HepG2 (cell line): Measurements from ENCODE around the gene TFF2. TPM values are rescaled to one million over a fixed set of nuclear protein-coding genes. Genes with fewer than 3 reads are reported as not detected.

Source experiments
- AKAP8 ChIP-seq: sonication (generic); formaldehyde crosslinking; IDR thresholded peaks from 2 replicates; pipeline ENCODE4 v1.5.1; 2020; ENCODE audit warnings: mild to moderate bottlenecking, missing genetic modification reagents
- BCLAF1 ChIP-seq: fragments of 450-650 bp; IDR thresholded peaks from 2 replicates; pipeline ENCODE4 v1.6.1; 2017; ENCODE audit warnings: mild to moderate bottlenecking
- CHD2 ChIP-seq: IDR thresholded peaks from 2 replicates; pipeline ENCODE4 v1.6.1; 2011; ENCODE audit warnings: low read depth, low read length, improper control_type of control experiment
- FOXM1 ChIP-seq: sonication (generic); formaldehyde crosslinking; IDR thresholded peaks from 2 replicates; pipeline ENCODE4 v1.5.0; 2020; ENCODE audit warnings: missing genetic modification reagents
- GATAD1 ChIP-seq: IDR thresholded peaks from 2 replicates; pipeline ENCODE4 v1.6.1; 2016; ENCODE audit warnings: missing genetic modification reagents, missing compliant biosample characterization
- HIVEP1 ChIP-seq: sonication (generic); formaldehyde crosslinking; IDR thresholded peaks from 2 replicates; pipeline ENCODE4 v1.4.0; 2020; ENCODE audit warnings: mild to moderate bottlenecking, missing genetic modification reagents
- KLF11 ChIP-seq: IDR thresholded peaks from 2 replicates; pipeline ENCODE4 v1.6.1; 2016; ENCODE audit warnings: missing compliant biosample characterization
- MTF2 ChIP-seq: sonication (generic); formaldehyde crosslinking; IDR thresholded peaks from 2 replicates; pipeline ENCODE4 v1.5.0; 2020; ENCODE audit warnings: missing genetic modification reagents, borderline replicate concordance
- PHF8 ChIP-seq: sonication (generic); formaldehyde crosslinking; IDR thresholded peaks from 2 replicates; pipeline ENCODE4 v1.5.0; 2020; ENCODE audit warnings: missing genetic modification reagents
- PITX1 ChIP-seq: sonication (generic); formaldehyde crosslinking; IDR thresholded peaks from 2 replicates; pipeline ENCODE4 v1.5.1; 2020; ENCODE audit warnings: mild to moderate bottlenecking, missing genetic modification reagents
- POLR2G ChIP-seq: fragments of 200-400 bp; formaldehyde crosslinking; IDR thresholded peaks from 2 replicates; pipeline ENCODE4 v1.6.1; 2018; ENCODE audit warnings: mild to moderate bottlenecking, low read depth, low read length, moderate library complexity
- SMAD9 ChIP-seq: sonication (generic); formaldehyde crosslinking; IDR thresholded peaks from 2 replicates; pipeline ENCODE4 v1.5.1; 2020; ENCODE audit warnings: mild to moderate bottlenecking, missing genetic modification reagents
- SMYD3 ChIP-seq: sonication (generic); formaldehyde crosslinking; IDR thresholded peaks from 2 replicates; pipeline ENCODE4 v1.8.1; 2023; ENCODE audit warnings: mild to moderate bottlenecking, missing genetic modification reagents
- SRSF9 ChIP-seq: fragments of 200-400 bp; formaldehyde crosslinking; IDR thresholded peaks from 2 replicates; pipeline ENCODE4 v1.6.1; 2018; ENCODE audit warnings: borderline replicate concordance, mild to moderate bottlenecking, low read depth, low read length; ENCODE audit not compliant: insufficient read depth, poor library complexity, severe bottlenecking
- STAG1 ChIP-seq: sonication (generic); formaldehyde crosslinking; IDR thresholded peaks from 2 replicates; pipeline ENCODE4 v1.4.0; 2020; ENCODE audit warnings: missing genetic modification reagents
- THAP8 ChIP-seq: sonication (generic); formaldehyde crosslinking; IDR thresholded peaks from 2 replicates; pipeline ENCODE4 v1.5.1; 2020; ENCODE audit warnings: missing genetic modification reagents, mild to moderate bottlenecking, borderline replicate concordance
- ZBTB37 ChIP-seq: sonication (generic); formaldehyde crosslinking; IDR thresholded peaks from 2 replicates; pipeline ENCODE4 v1.4.0; 2020; ENCODE audit warnings: mild to moderate bottlenecking, missing genetic modification reagents
- ZFP90 ChIP-seq: sonication (generic); formaldehyde crosslinking; IDR thresholded peaks from 2 replicates; pipeline ENCODE4 v1.8.0; 2022; ENCODE audit warnings: missing genetic modification reagents, mild to moderate bottlenecking, inconsistent platforms, borderline replicate concordance
- ZNF124 ChIP-seq: sonication (generic); formaldehyde crosslinking; IDR thresholded peaks from 2 replicates; pipeline ENCODE4 v1.4.0; 2020; ENCODE audit warnings: missing genetic modification reagents
- ZNF333 ChIP-seq: sonication (generic); formaldehyde crosslinking; IDR thresholded peaks from 2 replicates; pipeline ENCODE4 v1.4.0; 2020; ENCODE audit warnings: mild to moderate bottlenecking, missing genetic modification reagents, borderline replicate concordance
- ZNF34 ChIP-seq: sonication (generic); formaldehyde crosslinking; IDR thresholded peaks from 2 replicates; pipeline ENCODE4 v1.4.0; 2020; ENCODE audit warnings: mild to moderate bottlenecking, missing genetic modification reagents, borderline replicate concordance
- ZNF577 ChIP-seq: sonication (generic); formaldehyde crosslinking; IDR thresholded peaks from 2 replicates; pipeline ENCODE4 v1.4.0; 2020; ENCODE audit warnings: mild to moderate bottlenecking, low read depth, missing genetic modification reagents, borderline replicate concordance
- polyA plus RNA-seq, 8 experiments: library from polyadenylated mRNA; depleted of rRNA in 3 of 8; stranded (reverse) in 7 of 8; unstranded in 1 of 8; fragments of >200 nt; fragmentation: Illumina TruSeq in 4 of 8; extraction: Trizol in 4 of 8; gene quantifications; 2 replicates each; pipeline versions ENCODE4 v1.2.1 to v1.2.3, GENCODE V29; 2011 to 2016; ENCODE audit warnings: low read depth in 4 of 8, missing spikeins in 1 of 8, mixed read lengths in 1 of 8; ENCODE audit not compliant: insufficient read depth in 1 of 8
- total RNA-seq, 5 experiments: library from RNA; depleted of rRNA; stranded (reverse); fragments of >200 nt; fragmentation: Illumina TruSeq; extraction: Trizol; gene quantifications; 2 replicates each; pipeline ENCODE4 v1.2.3, GENCODE V29; 2016; ENCODE audit warnings: low read depth in 1 of 5
- TF ChIP-seq, protein P1 (sequence below): IDR thresholded peaks from 2 replicates; pipeline ENCODE4 v1.4.0; 2020; ENCODE audit warnings: mild to moderate bottlenecking, missing genetic modification reagents

Gene TFF2
- total and polyA plus RNA-seq, 2 of the 13 experiments (the other 11 are each of a cell fraction or from before 2014, with no cell fraction given) = 1.5 TPM; not detected in 1

GRCh38 chr21:42386034-42386591, 35.3 kb upstream of the TFF2 start (continued):
- TF ChIP-seq, protein P1, sequence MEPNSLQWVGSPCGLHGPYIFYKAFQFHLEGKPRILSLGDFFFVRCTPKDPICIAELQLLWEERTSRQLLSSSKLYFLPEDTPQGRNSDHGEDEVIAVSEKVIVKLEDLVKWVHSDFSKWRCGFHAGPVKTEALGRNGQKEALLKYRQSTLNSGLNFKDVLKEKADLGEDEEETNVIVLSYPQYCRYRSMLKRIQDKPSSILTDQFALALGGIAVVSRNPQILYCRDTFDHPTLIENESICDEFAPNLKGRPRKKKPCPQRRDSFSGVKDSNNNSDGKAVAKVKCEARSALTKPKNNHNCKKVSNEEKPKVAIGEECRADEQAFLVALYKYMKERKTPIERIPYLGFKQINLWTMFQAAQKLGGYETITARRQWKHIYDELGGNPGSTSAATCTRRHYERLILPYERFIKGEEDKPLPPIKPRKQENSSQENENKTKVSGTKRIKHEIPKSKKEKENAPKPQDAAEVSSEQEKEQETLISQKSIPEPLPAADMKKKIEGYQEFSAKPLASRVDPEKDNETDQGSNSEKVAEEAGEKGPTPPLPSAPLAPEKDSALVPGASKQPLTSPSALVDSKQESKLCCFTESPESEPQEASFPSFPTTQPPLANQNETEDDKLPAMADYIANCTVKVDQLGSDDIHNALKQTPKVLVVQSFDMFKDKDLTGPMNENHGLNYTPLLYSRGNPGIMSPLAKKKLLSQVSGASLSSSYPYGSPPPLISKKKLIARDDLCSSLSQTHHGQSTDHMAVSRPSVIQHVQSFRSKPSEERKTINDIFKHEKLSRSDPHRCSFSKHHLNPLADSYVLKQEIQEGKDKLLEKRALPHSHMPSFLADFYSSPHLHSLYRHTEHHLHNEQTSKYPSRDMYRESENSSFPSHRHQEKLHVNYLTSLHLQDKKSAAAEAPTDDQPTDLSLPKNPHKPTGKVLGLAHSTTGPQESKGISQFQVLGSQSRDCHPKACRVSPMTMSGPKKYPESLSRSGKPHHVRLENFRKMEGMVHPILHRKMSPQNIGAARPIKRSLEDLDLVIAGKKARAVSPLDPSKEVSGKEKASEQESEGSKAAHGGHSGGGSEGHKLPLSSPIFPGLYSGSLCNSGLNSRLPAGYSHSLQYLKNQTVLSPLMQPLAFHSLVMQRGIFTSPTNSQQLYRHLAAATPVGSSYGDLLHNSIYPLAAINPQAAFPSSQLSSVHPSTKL = peak; percentile 98
- TF ChIP-seq STAG1 = no peak
- TF ChIP-seq SMAD9 (CRISPR knock-in tag) = no peak
- TF ChIP-seq PITX1 (CRISPR knock-in tag) = peak; percentile 84
- peak; percentile 47; the same call in 1 of the 2 replicates for TF ChIP-seq GATAD1 (CRISPR knock-in tag)
- no peak for TF ChIP-seq ZFP90
- TF ChIP-seq ZNF34 (CRISPR knock-in tag) = peak; percentile 41; the same call in 1 of the 2 replicates
- TF ChIP-seq ZNF124 (CRISPR knock-in tag) = no peak
- no peak for TF ChIP-seq ZNF577
- TF ChIP-seq BCLAF1 = no peak
- TF ChIP-seq FOXM1 = no peak
- TF ChIP-seq HIVEP1 (CRISPR knock-in tag) = no peak
- no peak for TF ChIP-seq SMYD3 (CRISPR knock-in tag)
- no peak for TF ChIP-seq SRSF9
- TF ChIP-seq POLR2G = peak; percentile 56
- 0 out of 2 replicates have a peak, but pooled peaks have one; percentile 39 for TF ChIP-seq KLF11 (CRISPR knock-in tag)
- TF ChIP-seq PHF8 (CRISPR knock-in tag) = no peak
- TF ChIP-seq THAP8 = no peak; the same call in 1 of the 2 replicates
- no peak for TF ChIP-seq AKAP8 (CRISPR knock-in tag)
- no peak for TF ChIP-seq MTF2
- no peak for TF ChIP-seq CHD2
- peak; percentile 68; the same call in 1 of the 2 replicates for TF ChIP-seq ZBTB37 (CRISPR knock-in tag)
- no peak for TF ChIP-seq ZNF333 (CRISPR knock-in tag)
